ENCODE results near the gene VIPAS39. TPM values are rescaled to one million over a fixed set of nuclear protein-coding genes. Genes with fewer than 3 reads are reported as not detected.

The VIPAS39 gene
- total and polyA plus RNA-seq, 9 of the 15 experiments (the other 6 are each of a cell fraction or from before 2014, with no cell fraction given), result 5.7 to 25.6 (median 9.9) TPM

- in situ Hi-C loops (cut with MboI), result no loop called here
- H3K27ac ChIP-seq (ENCODE audit: extremely low read depth, low read depth, low read length), result no peak overlapping the region
- H3K4me2 ChIP-seq (ENCODE audit: insufficient read depth, low read length), result no peak overlapping the region
- H3K4me1 ChIP-seq (replicated peaks in 1 of 2; ENCODE audit: control insufficient read depth in 2 of 2, insufficient read depth in 2 of 2, low read length in 2 of 2), result no peaks in the 10 kb centered on the region; a peak in 1 of 5 replicates
- TF ChIP-seq MAFG (tag; conservative IDR thresholded peaks at IDR 0.05) (no peak), ZNF224 (CRISPR knock-in tag; IDR thresholded peaks at IDR 0.05) (no peak), RBM25 (IDR thresholded peaks at IDR 0.05; ENCODE audit: low read depth, low read length, severe bottlenecking) (peak; percentile 56), KDM1A (IDR thresholded peaks at IDR 0.05) (0 out of 4 replicates have a peak, but pooled peaks of 1 of the 2 experiments have one; percentile 12), BCOR (IDR thresholded peaks at IDR 0.05) (peak; percentile 44; the same call in 1 of the 2 replicates), ZFP36 (IDR thresholded peaks at IDR 0.05; ENCODE audit: low read depth, low read length, partially characterized antibody) (peak; percentile 41)
- intact Hi-C loops (cut with micrococcal nuclease), result no loop called here
- H4K20me1 ChIP-seq (replicated peaks; ENCODE audit: control insufficient read depth, insufficient read depth, low read length), result no peaks in the 10 kb centered on the region
- ChIA-PET CTCF (ENCODE audit: low intra/inter-chr PET ratio) (no interaction called here), POLR2A (no interaction called here)
- H2AFZ ChIP-seq (ENCODE audit: low read depth, low read length), result no peak overlapping the region
- WGBS (ENCODE audit: insufficient coverage, low coverage, missing lambda C conversion rate), result 21% methylated on average over 6 of the region's 8 CpGs
- FAIRE-seq, result no peak
- H3K36me3 ChIP-seq (ENCODE audit: control insufficient read depth, insufficient read depth, low read length), result no peaks in the 10 kb centered on the region
- no peaks in the 10 kb centered on the region for H3K79me2 ChIP-seq (ENCODE audit: control insufficient read depth, insufficient read depth, low read length)
- H3K9me1 ChIP-seq (ENCODE audit: control insufficient read depth, insufficient read depth, low read length), result no peaks in the 10 kb centered on the region
- H3K9me3 ChIP-seq (replicated peaks; ENCODE audit: control insufficient read depth, insufficient read depth, low read depth, low read length), result no peaks in the 10 kb centered on the region
- BruUV-seq (replicated peaks), result no TSS peak
- DNase-seq (ENCODE audit: extremely low read depth in 1 of 4, low spot score in 3 of 4), result no peak
- H3K4me3 ChIP-seq, result no peak overlapping the region
- ATAC-seq, result no peak
- peaks cover 10 to 36% of the 10 kb centered on the region in 2 experiments; a peak in 4 of 5 replicates for H3K27me3 ChIP-seq (ENCODE audit: control insufficient read depth in 2 of 2, insufficient read depth in 2 of 2, low read length in 2 of 2)
- no peak overlapping the region for H3K9ac ChIP-seq (ENCODE audit: insufficient read depth in 1 of 2, low read depth in 2 of 2, low read length in 2 of 2)
Measured at GRCh38 chr14:77490347-77490986, 33.1 kb upstream of the VIPAS39 start.

- no peaks in the 10 kb centered on the region for H3K79me2 ChIP-seq (ENCODE audit: control insufficient read depth, insufficient read depth, low read length)
- DNase-seq (ENCODE audit: extremely low read depth in 1 of 4, low spot score in 3 of 4), result no peak
- no peak for FAIRE-seq
- H3K36me3 ChIP-seq (ENCODE audit: control insufficient read depth, insufficient read depth, low read length), result no peaks in the 10 kb centered on the region
- H3K4me3 ChIP-seq, result no peak overlapping the region
- H3K9ac ChIP-seq (ENCODE audit: insufficient read depth in 1 of 2, low read depth in 2 of 2, low read length in 2 of 2), result no peak overlapping the region
- no peak overlapping the region for H2AFZ ChIP-seq (ENCODE audit: low read depth, low read length)
- WGBS (ENCODE audit: insufficient coverage, low coverage, missing lambda C conversion rate), result 7% methylated on average over 5 of the region's 6 CpGs
- intact Hi-C loops (cut with micrococcal nuclease), result no loop called here
- in situ Hi-C loops (cut with MboI), result no loop called here
- H4K20me1 ChIP-seq (replicated peaks; ENCODE audit: control insufficient read depth, insufficient read depth, low read length), result no peaks in the 10 kb centered on the region
- no peak for ATAC-seq
- no peaks in the 10 kb centered on the region for H3K9me1 ChIP-seq (ENCODE audit: control insufficient read depth, insufficient read depth, low read length)
- no TSS peak for BruUV-seq (replicated peaks)
- CTCF ChIA-PET (ENCODE audit: low intra/inter-chr PET ratio), result no interaction called here
- no peaks in the 10 kb centered on the region; a peak in 1 of 5 replicates for H3K4me1 ChIP-seq (replicated peaks in 1 of 2; ENCODE audit: control insufficient read depth in 2 of 2, insufficient read depth in 2 of 2, low read length in 2 of 2)
- POLR2A ChIA-PET, result interaction anchor here (0.7 kb wide), 1 partner anchor 28 kb away, joined by 3 read pairs; no protein-coding TSS in a partner anchor
- H3K27ac ChIP-seq (ENCODE audit: extremely low read depth, low read depth, low read length), result no peak overlapping the region
- no peak overlapping the region for H3K4me2 ChIP-seq (ENCODE audit: insufficient read depth, low read length)
- no peaks in the 10 kb centered on the region for H3K9me3 ChIP-seq (replicated peaks; ENCODE audit: control insufficient read depth, insufficient read depth, low read depth, low read length)
- peaks cover 10 to 36% of the 10 kb centered on the region in 2 experiments; a peak in 4 of 5 replicates for H3K27me3 ChIP-seq (ENCODE audit: control insufficient read depth in 2 of 2, insufficient read depth in 2 of 2, low read length in 2 of 2)
- TF ChIP-seq ELF2 (CRISPR knock-in tag; IDR thresholded peaks at IDR 0.05) (no peak), ZBTB17 (CRISPR knock-in tag; IDR thresholded peaks at IDR 0.05) (no peak), ILK (tag; IDR thresholded peaks at IDR 0.05; ENCODE audit: borderline replicate concordance, low read depth) (no peak), ZBTB49 (CRISPR knock-in tag; IDR thresholded peaks at IDR 0.05; ENCODE audit: borderline replicate concordance) (no peak), ZNF232 (CRISPR knock-in tag; IDR thresholded peaks at IDR 0.05) (no peak), STAG1 (CRISPR knock-in tag; IDR thresholded peaks at IDR 0.05; ENCODE audit: borderline replicate concordance) (no peak), DLX4 (CRISPR knock-in tag; IDR thresholded peaks at IDR 0.05) (no peak), NCOA1 (IDR thresholded peaks at IDR 0.05; ENCODE audit: low read depth) (no peak), POLR2A (conservative IDR thresholded peaks at IDR 0.05) (no peak)
Measured at GRCh38 chr14:77489041-77489440, 31.6 kb upstream of the VIPAS39 start.
